Thyroid gland (tissue), 4 donors: Measurements from ENCODE around the gene POLR2J3.
"Not testable (repeated sequence)": the region's sequence is repeated elsewhere in the genome, so short reads cannot be mapped to it uniquely, and the experiment has no call there.

ENCODE experiments used
- POLR2A ChIP-seq, 2 donors: fragments of 450-650 bp; IDR thresholded peaks; one replicate each; pipeline ENCODE4 v1.6.1; 2017; ENCODE audit warnings: antibody characterized with exemption in 2 of 2, mild to moderate bottlenecking in 2 of 2, moderate library complexity in 1 of 2
- TF ChIP-seq, protein P1 (sequence below), 6 experiments: fragments of 200-600 bp in 3 of 6; fragments of 450-650 bp in 3 of 6; sonication (generic) in 3 of 6; IDR thresholded peaks; one replicate each; pipeline ENCODE4 v1.5.1; 2016 to 2019; ENCODE audit warnings: antibody characterized with exemption in 6 of 6, mild to moderate bottlenecking in 2 of 6, inconsistent platforms in 1 of 6, moderate library complexity in 1 of 6

DNA sequence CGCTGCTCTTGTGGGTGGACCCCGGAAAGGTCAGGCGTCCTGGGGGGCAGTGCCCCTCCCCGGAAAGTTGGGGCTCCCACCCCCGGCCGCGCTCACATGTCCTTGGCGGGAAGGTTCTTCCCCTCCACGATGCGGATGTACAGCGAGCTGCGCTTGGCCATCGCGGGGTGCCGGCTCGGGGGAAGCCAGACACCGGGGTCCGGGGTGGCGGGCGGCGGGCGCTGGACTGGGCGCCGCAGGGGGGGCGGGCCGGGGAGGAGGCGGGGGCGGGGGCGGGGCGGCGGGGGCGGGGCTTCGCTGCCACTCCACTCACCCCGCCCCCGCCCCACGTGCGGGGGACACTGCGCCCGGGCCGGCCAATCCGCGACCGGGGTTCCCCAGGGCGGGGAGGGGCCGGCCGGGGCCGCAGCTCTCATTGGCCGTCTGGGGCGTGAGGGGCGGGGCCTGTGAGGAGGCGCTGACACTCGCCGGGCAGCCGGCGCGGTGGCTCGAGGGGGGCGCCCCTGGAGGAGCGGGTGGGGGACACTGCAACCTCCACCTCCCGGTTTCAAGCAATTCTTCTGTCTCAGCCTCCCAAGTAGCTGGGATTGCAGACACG lies 54.7 kb downstream of the POLR2J3 start, which contains the start of gene RASA4B:
- TF ChIP-seq POLR2A (IDR thresholded peaks at IDR 0.05), result not testable (repeated sequence)
- TF ChIP-seq, protein P1, sequence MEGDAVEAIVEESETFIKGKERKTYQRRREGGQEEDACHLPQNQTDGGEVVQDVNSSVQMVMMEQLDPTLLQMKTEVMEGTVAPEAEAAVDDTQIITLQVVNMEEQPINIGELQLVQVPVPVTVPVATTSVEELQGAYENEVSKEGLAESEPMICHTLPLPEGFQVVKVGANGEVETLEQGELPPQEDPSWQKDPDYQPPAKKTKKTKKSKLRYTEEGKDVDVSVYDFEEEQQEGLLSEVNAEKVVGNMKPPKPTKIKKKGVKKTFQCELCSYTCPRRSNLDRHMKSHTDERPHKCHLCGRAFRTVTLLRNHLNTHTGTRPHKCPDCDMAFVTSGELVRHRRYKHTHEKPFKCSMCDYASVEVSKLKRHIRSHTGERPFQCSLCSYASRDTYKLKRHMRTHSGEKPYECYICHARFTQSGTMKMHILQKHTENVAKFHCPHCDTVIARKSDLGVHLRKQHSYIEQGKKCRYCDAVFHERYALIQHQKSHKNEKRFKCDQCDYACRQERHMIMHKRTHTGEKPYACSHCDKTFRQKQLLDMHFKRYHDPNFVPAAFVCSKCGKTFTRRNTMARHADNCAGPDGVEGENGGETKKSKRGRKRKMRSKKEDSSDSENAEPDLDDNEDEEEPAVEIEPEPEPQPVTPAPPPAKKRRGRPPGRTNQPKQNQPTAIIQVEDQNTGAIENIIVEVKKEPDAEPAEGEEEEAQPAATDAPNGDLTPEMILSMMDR (IDR thresholded peaks at IDR 0.05), result not testable (repeated sequence)
